Measurements from ENCODE around the gene ANKRD13A.

The ANKRD13A gene

GRCh38 chr12:110010853-110011723 is 11.9 kb downstream of the ANKRD13A start:
- Histone ChIP-seq H3K4me3 (replicated peaks; ENCODE audit: low read depth, low read length) (peak overlapping the region; percentile 50), H3K27me3 (replicated peaks; ENCODE audit: control insufficient read depth, insufficient read depth, low read length) (no peaks in the 10 kb centered on the region), H3K36me3 (ENCODE audit: control insufficient read depth, insufficient read depth, low read length) (peaks cover 3% of the 10 kb centered on the region; the same call in 1 of the 2 replicates)
- no peak for TF ChIP-seq CTCF (IDR thresholded peaks at IDR 0.05; ENCODE audit: insufficient read depth, low read length, poor library complexity, severe bottlenecking)
- DNase-seq (ENCODE audit: extremely low read depth, insufficient read length): peak; percentile 56

GRCh38 chr12:110012137-110012536 is 12.9 kb downstream of the ANKRD13A start:
- Histone ChIP-seq H3K36me3 (ENCODE audit: control insufficient read depth, insufficient read depth, low read length) (peaks cover 5% of the 10 kb centered on the region), H3K27me3 (replicated peaks; ENCODE audit: control insufficient read depth, insufficient read depth, low read length) (no peaks in the 10 kb centered on the region), H3K4me3 (replicated peaks; ENCODE audit: low read depth, low read length) (peak overlapping the region; percentile 50)
- TF ChIP-seq CTCF (IDR thresholded peaks at IDR 0.05; ENCODE audit: insufficient read depth, low read length, poor library complexity, severe bottlenecking): no peak
- DNase-seq (ENCODE audit: extremely low read depth, insufficient read length): no peak

- Histone ChIP-seq H3K4me3 (replicated peaks; ENCODE audit: low read depth, low read length) (no peak overlapping the region), H3K27me3 (replicated peaks; ENCODE audit: control insufficient read depth, insufficient read depth, low read length) (no peaks in the 10 kb centered on the region), H3K36me3 (ENCODE audit: control insufficient read depth, insufficient read depth, low read length) (peaks cover 5% of the 10 kb centered on the region)
- no peak for DNase-seq (ENCODE audit: extremely low read depth, insufficient read length)
- no peak for TF ChIP-seq CTCF (IDR thresholded peaks at IDR 0.05; ENCODE audit: insufficient read depth, low read length, poor library complexity, severe bottlenecking)
These were observed 13.4 kb downstream of the ANKRD13A start for GRCh38 chr12:110012659-110013058.

GRCh38 chr12:110015132-110015531 is 15.9 kb downstream of the ANKRD13A start:
- Histone ChIP-seq H3K36me3 (ENCODE audit: control insufficient read depth, insufficient read depth, low read length) (peaks cover 17% of the 10 kb centered on the region), H3K27me3 (replicated peaks; ENCODE audit: control insufficient read depth, insufficient read depth, low read length) (no peaks in the 10 kb centered on the region), H3K4me3 (replicated peaks; ENCODE audit: low read depth, low read length) (no peak overlapping the region)
- TF ChIP-seq CTCF (IDR thresholded peaks at IDR 0.05; ENCODE audit: insufficient read depth, low read length, poor library complexity, severe bottlenecking): no peak
- no peak for DNase-seq (ENCODE audit: extremely low read depth, insufficient read length)

- no peak overlapping the region for H3K4me3 ChIP-seq (replicated peaks; ENCODE audit: low read depth, low read length)
- TF ChIP-seq CTCF (IDR thresholded peaks at IDR 0.05; ENCODE audit: insufficient read depth, low read length, poor library complexity, severe bottlenecking): no peak
- peaks cover 27% of the 10 kb centered on the region for H3K36me3 ChIP-seq (ENCODE audit: control insufficient read depth, insufficient read depth, low read length)
- DNase-seq (ENCODE audit: extremely low read depth, insufficient read length): no peak
- no peaks in the 10 kb centered on the region for H3K27me3 ChIP-seq (replicated peaks; ENCODE audit: control insufficient read depth, insufficient read depth, low read length)
These were observed 21.7 kb downstream of the ANKRD13A start for GRCh38 chr12:110020956-110021355.
